ENCODE measurements around the gene SORL1. TPM values are rescaled to one million over a fixed set of nuclear protein-coding genes. Genes with fewer than 3 reads are reported as not detected.

Gene SORL1
- total RNA-seq, 1 experiment from 2014 or later, result 68.3 TPM

GRCh38 chr11:121659811-121660210 lies 207.7 kb downstream of the SORL1 start:
- Histone ChIP-seq H3K56ac (ENCODE audit: insufficient read length, low read depth, low read length) (no peak overlapping the region), H2BK12ac (ENCODE audit: insufficient read length, low read depth, low read length) (no peak overlapping the region), H3K9me3 (ENCODE audit: control insufficient read depth, low read depth, low read length) (no peaks in the 10 kb centered on the region), H2BK120ac (ENCODE audit: low read depth, low read length, poor library complexity, severe bottlenecking) (no peak overlapping the region), H3T11ph (ENCODE audit: low read length) (no peak overlapping the region), H3K4ac (ENCODE audit: low read depth, low read length) (no peak overlapping the region), H4K91ac (ENCODE audit: insufficient read length, low read depth, low read length) (no peak overlapping the region), H3K27me3 (ENCODE audit: insufficient read depth, low read length) (no peaks in the 10 kb centered on the region), H3K9ac (ENCODE audit: extremely low read depth, insufficient read length, low read length) (no peak overlapping the region), H3K4me1 (ENCODE audit: insufficient read depth, low read length) (peaks cover 3% of the 10 kb centered on the region; the same call in 1 of the 2 replicates), H4K8ac (replicated peaks; ENCODE audit: insufficient read length, low read depth, low read length) (no peak overlapping the region), H3K18ac (ENCODE audit: insufficient read length, low read depth, low read length) (no peak overlapping the region), H3K23ac (ENCODE audit: insufficient read length, low read depth, low read length) (no peak overlapping the region), H3K23me2 (ENCODE audit: insufficient read length, low read depth, low read length, poor library complexity, severe bottlenecking) (peaks cover 5% of the 10 kb centered on the region), H2BK15ac (ENCODE audit: low read depth, low read length) (no peak overlapping the region), H2BK5ac (ENCODE audit: insufficient read length, low read length) (no peak overlapping the region), H3K79me1 (ENCODE audit: insufficient read depth, low read depth, low read length, poor library complexity, severe bottlenecking) (no peaks in the 10 kb centered on the region), H4K20me1 (ENCODE audit: control insufficient read depth, insufficient read depth, insufficient read length) (no peaks in the 10 kb centered on the region), H3K4me2 (ENCODE audit: insufficient read depth, insufficient read length, low read length) (no peak overlapping the region), H2AFZ (ENCODE audit: low read length) (no peak overlapping the region), H2AK5ac (ENCODE audit: insufficient read length, low read length) (no peak overlapping the region), H3K14ac (ENCODE audit: insufficient read depth, low read length) (no peak overlapping the region), H3K79me2 (ENCODE audit: insufficient read depth, low read length) (no peaks in the 10 kb centered on the region), H3K27ac (ENCODE audit: insufficient read length, low read depth, low read length) (no peak overlapping the region), H4K5ac (ENCODE audit: insufficient read length, low read depth, low read length) (no peak overlapping the region), H2BK20ac (ENCODE audit: low read depth, low read length, poor library complexity, severe bottlenecking) (no peak overlapping the region)
- Mint-ChIP-seq H3K9me3 (peaks cover 8 to 10% of the 10 kb centered on the region in 2 experiments), H3K4me3 (no peak overlapping the region), H3K36me3 (ENCODE audit: insufficient read depth in 1 of 3, low read depth in 3 of 3) (peaks cover 7 to 21% (median 9%) of the 10 kb centered on the region in 3 experiments; a peak in 6 of 7 replicates), H3K27ac (no peak overlapping the region), H3K4me1 (peaks cover 17 to 18% of the 10 kb centered on the region in 2 experiments), H3K27me3 (ENCODE audit: low read depth) (peaks cover 1% of the 10 kb centered on the region; the same call in 1 of the 2 replicates)
- no peak for TF ChIP-seq CTCF (conservative IDR thresholded peaks at IDR 0.05)
- no CpG with 5 or more reads among the region's 3 CpGs for WGBS (ENCODE audit: extremely low coverage, insufficient read length, low lambda C conversion rate)
- no peak for DNase-seq

Measured in H9 (cell line).